ENCODE data around the gene ACTN1.

- TF ChIP-seq, protein P1, sequence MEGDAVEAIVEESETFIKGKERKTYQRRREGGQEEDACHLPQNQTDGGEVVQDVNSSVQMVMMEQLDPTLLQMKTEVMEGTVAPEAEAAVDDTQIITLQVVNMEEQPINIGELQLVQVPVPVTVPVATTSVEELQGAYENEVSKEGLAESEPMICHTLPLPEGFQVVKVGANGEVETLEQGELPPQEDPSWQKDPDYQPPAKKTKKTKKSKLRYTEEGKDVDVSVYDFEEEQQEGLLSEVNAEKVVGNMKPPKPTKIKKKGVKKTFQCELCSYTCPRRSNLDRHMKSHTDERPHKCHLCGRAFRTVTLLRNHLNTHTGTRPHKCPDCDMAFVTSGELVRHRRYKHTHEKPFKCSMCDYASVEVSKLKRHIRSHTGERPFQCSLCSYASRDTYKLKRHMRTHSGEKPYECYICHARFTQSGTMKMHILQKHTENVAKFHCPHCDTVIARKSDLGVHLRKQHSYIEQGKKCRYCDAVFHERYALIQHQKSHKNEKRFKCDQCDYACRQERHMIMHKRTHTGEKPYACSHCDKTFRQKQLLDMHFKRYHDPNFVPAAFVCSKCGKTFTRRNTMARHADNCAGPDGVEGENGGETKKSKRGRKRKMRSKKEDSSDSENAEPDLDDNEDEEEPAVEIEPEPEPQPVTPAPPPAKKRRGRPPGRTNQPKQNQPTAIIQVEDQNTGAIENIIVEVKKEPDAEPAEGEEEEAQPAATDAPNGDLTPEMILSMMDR (IDR thresholded peaks at IDR 0.05; ENCODE audit: poor library complexity) = no peak
- TF ChIP-seq EZH2 (IDR thresholded peaks at IDR 0.05; ENCODE audit: borderline replicate concordance) (no peak), EZH2phosphoT487 (IDR thresholded peaks at IDR 0.05; ENCODE audit: low read depth, severe bottlenecking, unreplicated experiment) (no peak)
Measured at GRCh38 chr14:68943107-68943506, 36.0 kb downstream of the ACTN1 start.

All from hepatocyte (in vitro differentiated cells).